HG03565 (cell line): ENCODE measurements around the gene GAGE2A.
"Not testable (repeated sequence)": the region's sequence is repeated elsewhere in the genome, so short reads cannot be mapped to it uniquely, and the experiment has no call there.

Experiments used
- ATAC-seq: cut with Tn5 transposase; IDR thresholded peaks from one replicate; pipeline ENCODE4 v1.9.1; 2021; ENCODE audit warnings: mild to moderate bottlenecking, moderate library complexity; ENCODE audit not compliant: unreplicated experiment

The GAGE2A gene

GRCh38 chrX:49589196-49589595, at the start of gene GAGE2A:
Gene GAGE2A, plus strand, starts transcription at chrX:49589496. Its CDS starts 1,155 bp downstream, at chrX:49590651.
- not testable (repeated sequence) for ATAC-seq

DNA sequence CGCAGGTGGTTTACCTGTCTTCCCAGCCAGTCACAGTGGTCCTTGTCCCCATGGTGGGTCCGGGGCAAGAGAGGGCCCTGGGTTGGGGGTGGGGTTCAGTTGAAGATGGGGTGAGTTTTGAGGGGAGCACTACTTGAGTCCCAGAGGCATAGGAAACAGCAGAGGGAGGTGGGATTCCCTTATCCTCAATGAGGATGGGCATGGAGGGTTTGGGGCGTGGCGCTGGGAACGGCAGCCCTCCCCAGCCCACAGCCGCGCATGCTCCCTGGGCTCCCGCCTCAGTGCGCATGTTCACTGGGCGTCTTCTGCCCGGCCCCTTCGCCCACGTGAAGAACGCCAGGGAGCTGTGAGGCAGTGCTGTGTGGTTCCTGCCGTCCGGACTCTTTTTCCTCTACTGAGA, 47.9 kb upstream of the GAGE2A start, which contains the start of gene GAGE12D:
TSS of gene GAGE12D (plus strand) at position 301 of the 400 bp plus-strand sequence. CDS start 1,155 bp downstream, outside the sequence.
- not testable (repeated sequence) for ATAC-seq

DNA sequence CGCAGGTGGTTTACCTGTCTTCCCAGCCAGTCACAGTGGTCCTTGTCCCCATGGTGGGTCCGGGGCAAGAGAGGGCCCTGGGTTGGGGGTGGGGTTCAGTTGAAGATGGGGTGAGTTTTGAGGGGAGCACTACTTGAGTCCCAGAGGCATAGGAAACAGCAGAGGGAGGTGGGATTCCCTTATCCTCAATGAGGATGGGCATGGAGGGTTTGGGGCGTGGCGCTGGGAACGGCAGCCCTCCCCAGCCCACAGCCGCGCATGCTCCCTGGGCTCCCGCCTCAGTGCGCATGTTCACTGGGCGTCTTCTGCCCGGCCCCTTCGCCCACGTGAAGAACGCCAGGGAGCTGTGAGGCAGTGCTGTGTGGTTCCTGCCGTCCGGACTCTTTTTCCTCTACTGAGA, 38.3 kb upstream of the GAGE2A start, which contains the start of gene GAGE12E:
TSS of gene GAGE12E (plus strand) at position 301 of the 400 bp plus-strand sequence. CDS start 1,155 bp downstream, outside the sequence.
- ATAC-seq: not testable (repeated sequence)

DNA sequence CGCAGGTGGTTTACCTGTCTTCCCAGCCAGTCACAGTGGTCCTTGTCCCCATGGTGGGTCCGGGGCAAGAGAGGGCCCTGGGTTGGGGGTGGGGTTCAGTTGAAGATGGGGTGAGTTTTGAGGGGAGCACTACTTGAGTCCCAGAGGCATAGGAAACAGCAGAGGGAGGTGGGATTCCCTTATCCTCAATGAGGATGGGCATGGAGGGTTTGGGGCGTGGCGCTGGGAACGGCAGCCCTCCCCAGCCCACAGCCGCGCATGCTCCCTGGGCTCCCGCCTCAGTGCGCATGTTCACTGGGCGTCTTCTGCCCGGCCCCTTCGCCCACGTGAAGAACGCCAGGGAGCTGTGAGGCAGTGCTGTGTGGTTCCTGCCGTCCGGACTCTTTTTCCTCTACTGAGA, 28.8 kb upstream of the GAGE2A start, which contains the start of gene GAGE12F:
TSS of gene GAGE12F (plus strand) at position 301 of the 400 bp plus-strand sequence. CDS start 1,155 bp downstream, outside the sequence.
- not testable (repeated sequence) for ATAC-seq

DNA sequence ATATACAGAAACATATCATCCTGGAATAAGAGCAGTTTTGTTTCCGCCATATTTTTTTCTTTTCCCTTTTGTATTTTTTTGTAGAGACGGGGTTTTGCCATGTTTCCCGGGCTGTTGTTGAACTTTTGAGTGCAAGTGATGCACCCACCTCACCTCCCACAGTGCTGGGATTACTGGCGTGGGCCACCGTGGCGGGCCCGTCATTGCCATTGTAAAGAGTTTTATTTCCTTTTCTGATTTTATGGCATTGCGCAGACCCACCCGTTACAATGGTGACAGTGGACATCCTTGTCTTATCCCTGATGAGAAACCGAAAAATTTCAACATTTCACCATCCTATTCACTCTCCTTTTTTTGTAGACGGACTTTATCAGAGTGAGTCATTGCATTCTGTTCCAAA, 20.6 kb upstream of the GAGE2A start:
- not testable (repeated sequence) for ATAC-seq

GRCh38 chrX:49569152-49569551, 20.1 kb upstream of the GAGE2A start:
- ATAC-seq: not testable (repeated sequence)

DNA sequence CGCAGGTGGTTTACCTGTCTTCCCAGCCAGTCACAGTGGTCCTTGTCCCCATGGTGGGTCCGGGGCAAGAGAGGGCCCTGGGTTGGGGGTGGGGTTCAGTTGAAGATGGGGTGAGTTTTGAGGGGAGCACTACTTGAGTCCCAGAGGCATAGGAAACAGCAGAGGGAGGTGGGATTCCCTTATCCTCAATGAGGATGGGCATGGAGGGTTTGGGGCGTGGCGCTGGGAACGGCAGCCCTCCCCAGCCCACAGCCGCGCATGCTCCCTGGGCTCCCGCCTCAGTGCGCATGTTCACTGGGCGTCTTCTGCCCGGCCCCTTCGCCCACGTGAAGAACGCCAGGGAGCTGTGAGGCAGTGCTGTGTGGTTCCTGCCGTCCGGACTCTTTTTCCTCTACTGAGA, 19.2 kb upstream of the GAGE2A start, which contains the start of gene GAGE12G:
TSS of gene GAGE12G (plus strand) at position 301 of the 400 bp plus-strand sequence. CDS start 1,155 bp downstream, outside the sequence.
- not testable (repeated sequence) for ATAC-seq

DNA sequence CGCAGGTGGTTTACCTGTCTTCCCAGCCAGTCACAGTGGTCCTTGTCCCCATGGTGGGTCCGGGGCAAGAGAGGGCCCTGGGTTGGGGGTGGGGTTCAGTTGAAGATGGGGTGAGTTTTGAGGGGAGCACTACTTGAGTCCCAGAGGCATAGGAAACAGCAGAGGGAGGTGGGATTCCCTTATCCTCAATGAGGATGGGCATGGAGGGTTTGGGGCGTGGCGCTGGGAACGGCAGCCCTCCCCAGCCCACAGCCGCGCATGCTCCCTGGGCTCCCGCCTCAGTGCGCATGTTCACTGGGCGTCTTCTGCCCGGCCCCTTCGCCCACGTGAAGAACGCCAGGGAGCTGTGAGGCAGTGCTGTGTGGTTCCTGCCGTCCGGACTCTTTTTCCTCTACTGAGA, 9.6 kb upstream of the GAGE2A start, which contains the start of gene GAGE12H:
TSS of gene GAGE12H (plus strand) at position 301 of the 400 bp plus-strand sequence. CDS start 1,155 bp downstream, outside the sequence.
- not testable (repeated sequence) for ATAC-seq

- not testable (repeated sequence) for ATAC-seq
Observed at GRCh38 chrX:49589769-49590478, 628 bp downstream of the GAGE2A start.

GRCh38 chrX:49590488-49590887, 1.2 kb downstream of the GAGE2A start:
- ATAC-seq: not testable (repeated sequence)

DNA sequence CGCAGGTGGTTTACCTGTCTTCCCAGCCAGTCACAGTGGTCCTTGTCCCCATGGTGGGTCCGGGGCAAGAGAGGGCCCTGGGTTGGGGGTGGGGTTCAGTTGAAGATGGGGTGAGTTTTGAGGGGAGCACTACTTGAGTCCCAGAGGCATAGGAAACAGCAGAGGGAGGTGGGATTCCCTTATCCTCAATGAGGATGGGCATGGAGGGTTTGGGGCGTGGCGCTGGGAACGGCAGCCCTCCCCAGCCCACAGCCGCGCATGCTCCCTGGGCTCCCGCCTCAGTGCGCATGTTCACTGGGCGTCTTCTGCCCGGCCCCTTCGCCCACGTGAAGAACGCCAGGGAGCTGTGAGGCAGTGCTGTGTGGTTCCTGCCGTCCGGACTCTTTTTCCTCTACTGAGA, 9.4 kb downstream of the GAGE2A start, which contains the start of gene GAGE1:
TSS of gene GAGE1 (plus strand) at position 301 of the 400 bp plus-strand sequence. CDS start 1,155 bp downstream, outside the sequence.
- not testable (repeated sequence) for ATAC-seq

DNA sequence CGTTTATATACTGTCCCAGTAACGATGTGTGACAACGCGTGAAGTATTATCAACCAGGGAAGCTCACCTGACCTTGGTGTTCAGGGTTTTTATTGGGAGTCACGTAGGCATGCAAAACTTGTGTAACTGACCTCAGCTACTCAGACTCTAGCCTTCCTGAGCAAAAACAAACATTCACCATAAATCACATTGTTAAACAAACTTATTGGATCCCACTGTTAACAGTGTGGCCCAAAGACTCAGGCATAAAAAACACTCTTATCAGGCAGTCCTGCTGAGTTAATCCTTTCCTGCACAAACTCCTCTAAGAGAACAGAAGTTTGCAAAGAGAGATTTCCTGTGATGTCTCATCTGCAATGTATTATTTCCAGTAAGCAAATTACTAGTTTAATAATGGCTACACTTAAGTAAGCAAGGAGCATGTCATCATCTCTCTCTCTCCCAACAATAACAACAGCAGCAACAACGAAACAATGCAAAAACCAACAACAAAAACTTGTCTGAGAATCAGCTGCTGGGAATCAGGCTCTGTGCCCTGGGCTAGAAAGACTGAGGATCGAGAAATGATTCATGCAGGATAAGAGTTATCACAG, 21.5 kb downstream of the GAGE2A start:
- no peak for ATAC-seq

- ATAC-seq: no peak
Observed at GRCh38 chrX:49618574-49618973, 29.3 kb downstream of the GAGE2A start.

DNA sequence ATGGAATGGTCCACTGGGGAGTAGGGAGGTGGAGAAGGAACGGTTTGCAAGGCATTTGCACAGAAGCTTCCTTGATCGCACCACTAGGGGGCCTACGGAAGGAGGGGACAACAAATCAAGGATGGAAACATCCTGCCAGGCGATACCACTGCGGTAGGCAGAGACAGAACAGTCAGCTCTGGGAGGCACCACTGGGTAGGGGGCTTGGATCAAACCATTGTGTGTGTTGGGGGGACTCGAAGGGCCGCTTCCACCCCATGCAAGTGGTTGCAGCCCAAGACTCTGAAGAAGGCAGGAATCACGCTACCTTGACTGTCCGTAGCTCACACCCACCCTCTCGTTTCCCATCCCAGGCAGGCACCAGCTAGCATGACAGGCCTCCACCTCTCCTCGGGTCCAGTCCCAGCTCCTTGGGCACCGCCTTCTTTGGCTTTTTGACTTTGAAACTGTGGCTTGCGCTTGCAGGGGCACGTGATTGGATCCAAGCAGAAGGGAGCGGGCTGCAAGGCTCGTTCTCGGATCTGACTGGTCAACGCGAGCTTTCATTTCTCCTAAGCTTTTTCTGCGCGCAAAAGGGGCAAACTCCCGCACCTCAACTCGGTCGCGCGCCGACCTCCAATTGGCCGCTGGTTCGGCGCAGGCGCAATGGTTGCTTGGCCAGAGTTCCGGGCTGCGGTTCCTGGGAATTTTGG, 37.9 kb downstream of the GAGE2A start:
- no peak for ATAC-seq

DNA sequence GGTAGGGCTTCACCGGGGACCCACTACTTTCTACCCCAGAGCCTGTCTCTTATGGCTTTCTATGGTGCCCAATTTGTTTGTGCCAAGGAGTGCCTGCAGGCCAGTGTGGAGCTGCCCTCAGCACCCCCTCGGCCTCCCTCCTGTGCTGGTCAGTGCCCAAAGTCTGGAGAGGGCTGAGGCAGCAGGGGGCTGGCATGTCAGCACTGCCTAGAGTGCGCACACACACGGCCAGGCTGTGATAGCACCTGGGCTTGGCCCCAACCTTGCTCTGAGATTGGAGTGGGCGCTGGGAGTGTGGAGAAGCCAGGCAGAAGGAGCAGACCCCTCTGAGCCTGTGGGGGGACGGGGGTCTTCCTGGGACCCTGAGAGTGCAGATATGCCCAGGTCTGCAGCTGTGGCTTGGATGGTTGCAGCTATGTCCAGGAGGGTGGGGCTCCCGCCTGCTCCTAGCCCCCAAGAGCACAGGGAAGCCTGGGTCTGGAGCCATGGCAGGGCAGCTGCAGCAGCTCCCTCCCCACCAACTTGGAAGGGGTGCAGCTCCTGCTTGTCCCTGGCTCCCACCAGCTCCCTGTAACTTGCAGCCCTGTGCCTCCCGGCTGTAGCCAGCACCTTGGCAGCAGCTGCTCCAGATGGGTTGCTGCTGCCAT, 55.8 kb downstream of the GAGE2A start:
- ATAC-seq: no peak
